Measurements from ENCODE around the gene DNAJC25.

DNA sequence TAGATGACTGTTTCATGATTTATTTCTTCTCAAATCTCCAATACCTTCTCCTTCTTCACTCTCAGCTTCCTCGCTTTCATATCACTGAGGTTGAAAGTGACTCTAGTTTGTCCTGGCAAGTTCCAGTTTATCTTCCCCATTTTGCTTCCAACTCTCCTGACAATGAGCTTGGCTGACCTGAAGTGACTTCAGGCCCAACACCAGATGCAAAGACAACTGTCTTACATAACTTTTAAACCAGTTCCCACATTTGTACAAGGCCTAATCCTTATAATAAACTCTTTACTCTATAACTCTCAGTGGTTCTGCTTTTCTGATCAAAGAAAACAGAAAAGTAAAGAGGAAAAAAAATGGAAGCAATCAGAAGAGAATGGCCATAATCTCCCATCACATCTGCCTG, 52.3 kb downstream of the DNAJC25 start:
- TF ChIP-seq POLR2A (IDR thresholded peaks at IDR 0.05; ENCODE audit: low read length) = no peak
- no peak for TF ChIP-seq GATA1 (IDR thresholded peaks at IDR 0.05; ENCODE audit: low read depth, low read length)

All from erythroblast (primary cell).